Stimulated activated CD4-positive, alpha-beta T cell treated with anti-CD3 and anti-CD28 coated beads, TNF-alpha, amount 100 ng/mL, for 4 hours (primary cell): ENCODE results near the gene CYP1A1.
"Not testable (repeated sequence)": the region's sequence is repeated elsewhere in the genome, so short reads cannot be mapped to it uniquely, and the experiment has no call there.

ENCODE experiments used
- DNase-seq, 3 experiments: peaks; one replicate each; pipeline ENCODE4 v3.0.0-alpha.2; 2020; ENCODE audit warnings: low read depth in 3 of 3

The CYP1A1 gene

GRCh38 chr15:74725225-74725774, at the start of gene CYP1A1:
CYP1A1 (minus strand) TSS chr15:74725528; CDS start chr15:74723097, 2,431 bp downstream.
- DNase-seq = peak in 1 of 3 experiments; percentile 22

- DNase-seq = no peak
Measured at GRCh38 chr15:74773731-74774252, 48.5 kb upstream of the CYP1A1 start.

- DNase-seq = no peak
Measured at GRCh38 chr15:74773329-74773728, 48.0 kb upstream of the CYP1A1 start.

- DNase-seq = no peak
Measured at GRCh38 chr15:74770211-74770903, 45.0 kb upstream of the CYP1A1 start.

GRCh38 chr15:74769463-74770025, 44.2 kb upstream of the CYP1A1 start:
- no peak for DNase-seq

GRCh38 chr15:74768771-74769342, 43.5 kb upstream of the CYP1A1 start:
- DNase-seq = peak in 2 of 3 experiments; percentile 39 to 42

GRCh38 chr15:74768099-74768770, 42.9 kb upstream of the CYP1A1 start:
- DNase-seq = no peak

GRCh38 chr15:74767167-74768098, 42.1 kb upstream of the CYP1A1 start:
- no peak for DNase-seq

- DNase-seq = no peak
Measured at GRCh38 chr15:74763416-74763815, 38.1 kb upstream of the CYP1A1 start.

GRCh38 chr15:74762791-74763150, 37.4 kb upstream of the CYP1A1 start:
- DNase-seq = no peak

- no peak for DNase-seq
Measured at GRCh38 chr15:74758736-74759135, 33.4 kb upstream of the CYP1A1 start.

GRCh38 chr15:74754593-74755215, 29.4 kb upstream of the CYP1A1 start:
- DNase-seq = no peak

- no peak for DNase-seq
Measured at GRCh38 chr15:74752531-74752930, 27.2 kb upstream of the CYP1A1 start.

GRCh38 chr15:74752011-74752410, 26.7 kb upstream of the CYP1A1 start:
- no peak for DNase-seq

GRCh38 chr15:74750751-74751150, 25.4 kb upstream of the CYP1A1 start:
- DNase-seq = no peak

- no peak for DNase-seq
Measured at GRCh38 chr15:74749832-74750231, 24.5 kb upstream of the CYP1A1 start.

GRCh38 chr15:74748322-74748946, 23.1 kb upstream of the CYP1A1 start, which contains the start of gene CYP1A2:
CYP1A2 (plus strand) TSS chr15:74748845; CDS start chr15:74749739, 894 bp downstream.
- DNase-seq = no peak

- DNase-seq = no peak
Measured at GRCh38 chr15:74746389-74746788, 21.1 kb upstream of the CYP1A1 start.

- no peak for DNase-seq
Measured at GRCh38 chr15:74742422-74742821, 17.1 kb upstream of the CYP1A1 start.

- not testable (repeated sequence) for DNase-seq
Measured at GRCh38 chr15:74738239-74738638, 12.9 kb upstream of the CYP1A1 start.
